ENCODE results near the gene PLPPR1. TPM values are rescaled to one million over a fixed set of nuclear protein-coding genes. Genes with fewer than 3 reads are reported as not detected.

Gene PLPPR1
- total and polyA plus RNA-seq, 2 of the 4 experiments (the other 2 are of a cell fraction) = not detected

GRCh38 chr9:101323129-101323528, 294.6 kb downstream of the PLPPR1 start:
- no peak overlapping the region for H3K4ac ChIP-seq (ENCODE audit: low read depth, low read length)
- in situ Hi-C loops (cut with MboI; ENCODE audit: low sequenced_read_pairs) = no loop called here
- no peak for TF ChIP-seq CHD1 (IDR thresholded peaks at IDR 0.05; ENCODE audit: low read depth, low read length)
- no peak for TF ChIP-seq NFE2L2 (IDR thresholded peaks at IDR 0.05; ENCODE audit: low read depth, low read length)
- TF ChIP-seq, protein P1, sequence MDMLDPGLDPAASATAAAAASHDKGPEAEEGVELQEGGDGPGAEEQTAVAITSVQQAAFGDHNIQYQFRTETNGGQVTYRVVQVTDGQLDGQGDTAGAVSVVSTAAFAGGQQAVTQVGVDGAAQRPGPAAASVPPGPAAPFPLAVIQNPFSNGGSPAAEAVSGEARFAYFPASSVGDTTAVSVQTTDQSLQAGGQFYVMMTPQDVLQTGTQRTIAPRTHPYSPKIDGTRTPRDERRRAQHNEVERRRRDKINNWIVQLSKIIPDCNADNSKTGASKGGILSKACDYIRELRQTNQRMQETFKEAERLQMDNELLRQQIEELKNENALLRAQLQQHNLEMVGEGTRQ (IDR thresholded peaks at IDR 0.05; ENCODE audit: low read depth, low read length) = no peak
- TF ChIP-seq, protein P2, sequence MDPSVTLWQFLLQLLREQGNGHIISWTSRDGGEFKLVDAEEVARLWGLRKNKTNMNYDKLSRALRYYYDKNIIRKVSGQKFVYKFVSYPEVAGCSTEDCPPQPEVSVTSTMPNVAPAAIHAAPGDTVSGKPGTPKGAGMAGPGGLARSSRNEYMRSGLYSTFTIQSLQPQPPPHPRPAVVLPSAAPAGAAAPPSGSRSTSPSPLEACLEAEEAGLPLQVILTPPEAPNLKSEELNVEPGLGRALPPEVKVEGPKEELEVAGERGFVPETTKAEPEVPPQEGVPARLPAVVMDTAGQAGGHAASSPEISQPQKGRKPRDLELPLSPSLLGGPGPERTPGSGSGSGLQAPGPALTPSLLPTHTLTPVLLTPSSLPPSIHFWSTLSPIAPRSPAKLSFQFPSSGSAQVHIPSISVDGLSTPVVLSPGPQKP (IDR thresholded peaks at IDR 0.05; ENCODE audit: borderline replicate concordance, low read depth, low read length) = no peak
- TF ChIP-seq MAFK (IDR thresholded peaks at IDR 0.05; ENCODE audit: low read depth, low read length) = no peak
- no peak for TF ChIP-seq POLR2A (IDR thresholded peaks at IDR 0.05; ENCODE audit: low read depth, low read length)
- no peak for TF ChIP-seq MXI1 (IDR thresholded peaks at IDR 0.05; ENCODE audit: borderline replicate concordance, low read depth, low read length)
- no peak for TF ChIP-seq RCOR1 (IDR thresholded peaks at IDR 0.05; ENCODE audit: insufficient replicate concordance, low read length)
- no peak for TF ChIP-seq CEBPB (IDR thresholded peaks at IDR 0.05; ENCODE audit: low read depth, low read length)
- no peak for TF ChIP-seq SMC3 (IDR thresholded peaks at IDR 0.05; ENCODE audit: low read depth, low read length)
- no peak for TF ChIP-seq CTCF (conservative IDR thresholded peaks at IDR 0.05; ENCODE audit: low read depth, low read length)
- TF ChIP-seq BHLHE40 (IDR thresholded peaks at IDR 0.05; ENCODE audit: low read depth, low read length) = no peak
- H3K36me3 ChIP-seq (ENCODE audit: control insufficient read depth, insufficient read depth, low read length) = no peaks in the 10 kb centered on the region
- no peak overlapping the region for H3K9ac ChIP-seq (ENCODE audit: low read depth, low read length)
- H3K9me1 ChIP-seq (ENCODE audit: insufficient read depth, low read length) = no peaks in the 10 kb centered on the region
- no peak overlapping the region for H2BK20ac ChIP-seq (ENCODE audit: low read depth, low read length)
- POLR2A ChIA-PET (ENCODE audit: unreplicated experiment) = no interaction called here
- WGBS, 2 experiments (ENCODE audit: extremely low coverage in 2 of 2, insufficient read length in 1 of 2) = no CpG with 5 or more reads among the region's 3 CpGs
- H4K8ac ChIP-seq (ENCODE audit: low read depth in 2 of 2, low read length in 2 of 2) = no peak overlapping the region
- no peak overlapping the region for H3K23ac ChIP-seq (ENCODE audit: low read depth, low read length)
- H4K20me1 ChIP-seq (ENCODE audit: insufficient read depth, low read length) = no peaks in the 10 kb centered on the region
- H4K91ac ChIP-seq (ENCODE audit: insufficient read depth, low read depth, low read length) = no peak overlapping the region
- H2AFZ ChIP-seq (replicated peaks; ENCODE audit: low read length, poor library complexity) = no peak overlapping the region
- DNase-seq (no peak), ATAC-seq (ENCODE audit: low read depth) (no peak)
- H2BK120ac ChIP-seq (ENCODE audit: low read depth, low read length) = no peak overlapping the region
- intact Hi-C loops (cut with micrococcal nuclease) = no loop called here
- no peak overlapping the region for H2AK9ac ChIP-seq (replicated peaks; ENCODE audit: low read depth, low read length, poor library complexity)
- no peaks in the 10 kb centered on the region for H3K4me1 ChIP-seq (ENCODE audit: control insufficient read depth, insufficient read depth, low read length)
- H3K56ac ChIP-seq (ENCODE audit: extremely low read depth, insufficient read depth, low read length) = no peak overlapping the region
- no peak overlapping the region for H3K4me3 ChIP-seq (ENCODE audit: insufficient read depth, low read depth, low read length)
- no peak overlapping the region for H3K4me2 ChIP-seq (ENCODE audit: low read depth, low read length)
- H2BK15ac ChIP-seq (ENCODE audit: low read depth, low read length) = no peak overlapping the region
- H3K9me3 ChIP-seq (ENCODE audit: control insufficient read depth, insufficient read depth, low read length) = no peaks in the 10 kb centered on the region
- no peak overlapping the region for H2BK5ac ChIP-seq (ENCODE audit: low read depth, low read length, poor library complexity, severe bottlenecking)
- BruUV-seq (replicated peaks) = no TSS peak
- no peak overlapping the region for H3K14ac ChIP-seq (replicated peaks; ENCODE audit: low read depth, low read length)
- no peak overlapping the region for H3K18ac ChIP-seq (ENCODE audit: low read depth, low read length)
- CTCF ChIA-PET = no interaction called here
- no peak overlapping the region for H2AK5ac ChIP-seq (ENCODE audit: low read depth, low read length)
- no peaks in the 10 kb centered on the region for H3K27me3 ChIP-seq (ENCODE audit: control insufficient read depth, insufficient read depth, low read length)
- H3K79me1 ChIP-seq (ENCODE audit: low read depth in 1 of 2, low read length in 2 of 2) = no peaks in the 10 kb centered on the region
- no peak overlapping the region for H4K5ac ChIP-seq (ENCODE audit: low read depth, low read length)
- dilution Hi-C loops (cut with HindIII; ENCODE audit: low sequenced_read_pairs, unreplicated experiment) = no loop called here
- no peak overlapping the region for H3K27ac ChIP-seq (ENCODE audit: insufficient read depth, low read length)
